GM18511 (cell line): ENCODE results near the gene SLC2A13.
A peak's percentile ranks its signal among the peaks of the same experiment; 100 is the strongest.
"Not testable (repeated sequence)": the region's sequence is repeated elsewhere in the genome, so short reads cannot be mapped to it uniquely, and the experiment has no call there.

ENCODE experiments used
- ATAC-seq: cut with Tn5 transposase; IDR thresholded peaks from one replicate; pipeline ENCODE4 v1.9.1; 2021; ENCODE audit warnings: mild to moderate bottlenecking, moderate library complexity; ENCODE audit not compliant: unreplicated experiment

The SLC2A13 gene

GRCh38 chr12:39830171-39830570, 275.7 kb downstream of the SLC2A13 start:
- ATAC-seq = no peak

- ATAC-seq = no peak
These were observed 281.2 kb downstream of the SLC2A13 start for GRCh38 chr12:39824505-39825212.

GRCh38 chr12:39816671-39817185, 289.2 kb downstream of the SLC2A13 start:
- no peak for ATAC-seq

GRCh38 chr12:39815746-39816145, 290.1 kb downstream of the SLC2A13 start:
- ATAC-seq = no peak

GRCh38 chr12:39814626-39815025, 291.3 kb downstream of the SLC2A13 start:
- no peak for ATAC-seq

- no peak for ATAC-seq
These were observed 292.1 kb downstream of the SLC2A13 start for GRCh38 chr12:39813776-39814175.

GRCh38 chr12:39812456-39812855, 293.4 kb downstream of the SLC2A13 start:
- not testable (repeated sequence) for ATAC-seq

- peak; percentile 89 for ATAC-seq
These were observed 298.8 kb downstream of the SLC2A13 start for GRCh38 chr12:39807043-39807442.

- ATAC-seq = no peak
These were observed 300.2 kb downstream of the SLC2A13 start for GRCh38 chr12:39805651-39806050.

- ATAC-seq = no peak
These were observed 301.0 kb downstream of the SLC2A13 start for GRCh38 chr12:39804898-39805297.

- ATAC-seq = no peak
These were observed 301.4 kb downstream of the SLC2A13 start for GRCh38 chr12:39804479-39804878.

GRCh38 chr12:39803151-39803550, 302.7 kb downstream of the SLC2A13 start:
- no peak for ATAC-seq

GRCh38 chr12:39798977-39799376, 306.9 kb downstream of the SLC2A13 start:
- ATAC-seq = no peak

GRCh38 chr12:39798429-39798828, 307.5 kb downstream of the SLC2A13 start:
- no peak for ATAC-seq

- no peak for ATAC-seq
These were observed 310.4 kb downstream of the SLC2A13 start for GRCh38 chr12:39795481-39795880.

GRCh38 chr12:39792938-39793337, 312.9 kb downstream of the SLC2A13 start:
- ATAC-seq = no peak

- ATAC-seq = no peak
These were observed 317.6 kb downstream of the SLC2A13 start for GRCh38 chr12:39788239-39788638.

GRCh38 chr12:39785814-39786213, 320.1 kb downstream of the SLC2A13 start:
- ATAC-seq = not testable (repeated sequence)

- ATAC-seq = no peak
These were observed 323.8 kb downstream of the SLC2A13 start for GRCh38 chr12:39782026-39782545.

- ATAC-seq = no peak
These were observed 324.9 kb downstream of the SLC2A13 start for GRCh38 chr12:39780913-39781446.

- no peak for ATAC-seq
These were observed 325.4 kb downstream of the SLC2A13 start for GRCh38 chr12:39780411-39780912.

GRCh38 chr12:39779768-39780340, 326.0 kb downstream of the SLC2A13 start:
- no peak for ATAC-seq
